PC-3 (cell line): ENCODE measurements around the gene ACVR1B. TPM values are rescaled to one million over a fixed set of nuclear protein-coding genes. Genes with fewer than 3 reads are reported as not detected.

Source experiments
- ATAC-seq: fragments of 200-7000 bp; cut with Tn5 transposase; 2 replicates; pipeline ENCODE4 v1.9.1; 2020; ENCODE audit warnings: mild to moderate bottlenecking, moderate library complexity
- BruUV-seq: library from RNA; stranded (reverse); fragments of 400-500 nt; replicated peaks from 2 replicates; lab custom pipeline; 2021; lab: Mats Ljungman, UMichigan
- CTCF ChIA-PET: fragments of 300-600 bp; sonication (Branson Sonifier 250); formaldehyde crosslinking; loops from one replicate; lab custom pipeline; 2022; ENCODE audit warnings: antibody characterized with exemption; lab: Charles Lee
- POLR2A ChIA-PET: fragments of 300-600 bp; sonication (Branson Sonifier 250); formaldehyde crosslinking; loops from one replicate; lab custom pipeline; 2022; ENCODE audit warnings: antibody characterized with exemption; ENCODE audit not compliant: unreplicated experiment; lab: Charles Lee
- DNase-seq: peaks from one replicate; pipeline ENCODE4 v3.0.0-alpha.2; 2015
- H2AFZ ChIP-seq: fragments of 300-600 bp; sonication (generic); 2 replicates; pipeline ENCODE4 v1.6.0; 2016; ENCODE audit warnings: antibody characterized with exemption, low read length
- H3F3A ChIP-seq: fragments of 300-600 bp; sonication (generic); one replicate; pipeline ENCODE4 v1.6.0; 2017; ENCODE audit warnings: antibody characterized with exemption, low read length, control low read depth, mild to moderate bottlenecking; ENCODE audit not compliant: unreplicated experiment
- H3K27ac ChIP-seq: fragments of 300-600 bp; sonication (generic); 2 replicates; pipeline ENCODE4 v1.5.1; 2016; ENCODE audit warnings: mild to moderate bottlenecking, low read length
- H3K27me3 ChIP-seq: fragments of 300-600 bp; sonication (generic); 2 replicates; pipeline ENCODE4 v1.6.1; 2016; ENCODE audit warnings: low read length, mixed read lengths
- H3K36me3 ChIP-seq: fragments of 300-600 bp; sonication (generic); 2 replicates; pipeline ENCODE4 v1.6.1; 2016; ENCODE audit warnings: low read depth, mixed run types, low read length, mixed read lengths
- H3K4me1 ChIP-seq: fragments of 300-600 bp; sonication (generic); 2 replicates; pipeline ENCODE4 v1.5.1; 2016; ENCODE audit warnings: low read length; ENCODE audit not compliant: insufficient read depth
- H3K4me2 ChIP-seq: fragments of 300-600 bp; sonication (generic); 2 replicates; pipeline ENCODE4 v1.6.0; 2016; ENCODE audit warnings: low read length
- H3K4me3 ChIP-seq: fragments of 300-600 bp; sonication (generic); 2 replicates; pipeline ENCODE4 v1.5.1; 2016; ENCODE audit warnings: mild to moderate bottlenecking, low read length, mixed read lengths
- H3K79me2 ChIP-seq: fragments of 300-600 bp; sonication (generic); 2 replicates; pipeline ENCODE4 v1.6.1; 2017; ENCODE audit warnings: low read length, mixed read lengths
- H3K9ac ChIP-seq: fragments of 300-600 bp; sonication (generic); 2 replicates; pipeline ENCODE4 v1.6.0; 2016; ENCODE audit warnings: mild to moderate bottlenecking, low read length
- H3K9me2 ChIP-seq: fragments of 300-600 bp; sonication (generic); replicated peaks from 2 replicates; pipeline ENCODE4 v1.6.1; 2016; ENCODE audit warnings: mixed run types, low read length, mixed read lengths
- H3K9me3 ChIP-seq: fragments of 300-600 bp; sonication (generic); 2 replicates; pipeline ENCODE4 v1.6.1; 2016; ENCODE audit warnings: low read length, mixed read lengths
- H4K20me1 ChIP-seq: fragments of 300-600 bp; sonication (generic); 2 replicates; pipeline ENCODE4 v1.6.1; 2016; ENCODE audit warnings: low read length, mixed read lengths
- CTCF ChIP-seq: fragments of 300-600 bp; sonication (generic); conservative IDR thresholded peaks from 2 replicates; pipeline ENCODE4 v1.5.1; 2017; ENCODE audit warnings: antibody characterized with exemption, low read depth, mild to moderate bottlenecking, low read length
- EZH2 ChIP-seq: fragments of 300-600 bp; sonication (generic); IDR thresholded peaks from one replicate; pipeline ENCODE4 v1.6.1; 2017; ENCODE audit warnings: antibody characterized with exemption, mild to moderate bottlenecking, low read length; ENCODE audit not compliant: unreplicated experiment
- EZH2phosphoT487 ChIP-seq: fragments of 300-600 bp; sonication (generic); IDR thresholded peaks from 2 replicates; pipeline ENCODE4 v1.6.1; 2018; ENCODE audit warnings: mild to moderate bottlenecking, antibody characterized with exemption, low read length, borderline replicate concordance
- intact Hi-C: fragments of 100-400 bp; cut with micrococcal nuclease; formaldehyde crosslinking; loops from 2 replicates; pipeline ENCODE4 v1.9.0; 2023
- total RNA-seq: library from RNA; depleted of rRNA; stranded (reverse); fragments of >200 nt; gene quantifications from 2 replicates; pipeline ENCODE4 v1.2.3, GENCODE V29; 2014

Gene ACVR1B
- total RNA-seq, 1 experiment from 2014 or later, result 9.8 TPM

- intact Hi-C loops, result no loop called here
- TF ChIP-seq EZH2phosphoT487 (no peak), CTCF (no peak), EZH2 (no peak)
- peak overlapping the region; percentile 94 for H3K4me2 ChIP-seq
- no peaks in the 10 kb centered on the region for H3K9me3 ChIP-seq
- peak overlapping the region; percentile 67 for H3K9ac ChIP-seq
- ATAC-seq (no peak), DNase-seq (no peak)
- peaks cover 27% of the 10 kb centered on the region for H3K4me1 ChIP-seq
- peak overlapping the region; percentile 50 for H3K27ac ChIP-seq
- peaks cover 10% of the 10 kb centered on the region; the same call in 1 of the 2 replicates for H3K79me2 ChIP-seq
- H3K4me3 ChIP-seq, result peak overlapping the region; percentile 58
- no peaks in the 10 kb centered on the region for H3F3A ChIP-seq
- BruUV-seq, result TSS peak; percentile 99
- H4K20me1 ChIP-seq, result no peaks in the 10 kb centered on the region
- no peaks in the 10 kb centered on the region for H3K36me3 ChIP-seq
- ChIA-PET CTCF (interaction anchor here (0.6 to 1.0 kb wide), 4 partner anchors 10 to 294 kb away, joined by 3 to 4 read pairs (median 3); partner anchors contain the start of gene ATG101), POLR2A (no interaction called here)
- H2AFZ ChIP-seq, result peak overlapping the region; percentile 66
- no peaks in the 10 kb centered on the region for H3K9me2 ChIP-seq
- H3K27me3 ChIP-seq, result no peaks in the 10 kb centered on the region
Measured at GRCh38 chr12:52033446-52034140, 82.1 kb downstream of the ACVR1B start.

DNA sequence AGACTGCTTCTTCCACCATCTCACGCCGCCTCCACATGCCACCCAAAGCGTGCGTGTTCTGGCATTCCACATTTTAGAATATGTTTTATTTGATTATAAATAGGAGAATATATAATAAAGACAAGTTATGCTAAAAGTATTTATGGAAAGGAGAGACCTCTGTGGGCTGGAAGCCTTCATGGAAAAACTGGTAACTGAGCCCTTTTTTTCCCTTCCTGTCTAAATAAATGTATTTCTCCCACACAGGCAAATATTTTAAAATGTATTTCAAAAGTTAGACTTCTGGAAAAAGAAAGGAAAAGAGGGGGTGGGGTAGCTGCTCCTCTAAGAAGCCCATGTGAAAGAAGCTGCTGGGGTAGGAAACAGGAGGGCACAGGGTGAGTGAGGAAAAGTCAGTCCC, 83.7 kb downstream of the ACVR1B start:
- ChIA-PET POLR2A (no interaction called here), CTCF (no interaction called here)
- Histone ChIP-seq H3K4me1 (peaks cover 29% of the 10 kb centered on the region), H3K9ac (no peak overlapping the region), H2AFZ (no peak overlapping the region), H3K4me3 (no peak overlapping the region), H3K9me2 (no peaks in the 10 kb centered on the region), H3K27ac (no peak overlapping the region), H3K27me3 (no peaks in the 10 kb centered on the region), H3K9me3 (no peaks in the 10 kb centered on the region), H3K36me3 (no peaks in the 10 kb centered on the region), H3K79me2 (peaks cover 16% of the 10 kb centered on the region; the same call in 1 of the 2 replicates), H4K20me1 (no peaks in the 10 kb centered on the region), H3F3A (no peaks in the 10 kb centered on the region), H3K4me2 (no peak overlapping the region)
- DNase-seq (no peak), ATAC-seq (no peak)
- BruUV-seq, result no TSS peak
- intact Hi-C loops, result no loop called here
- TF ChIP-seq CTCF (no peak), EZH2phosphoT487 (no peak)

DNA sequence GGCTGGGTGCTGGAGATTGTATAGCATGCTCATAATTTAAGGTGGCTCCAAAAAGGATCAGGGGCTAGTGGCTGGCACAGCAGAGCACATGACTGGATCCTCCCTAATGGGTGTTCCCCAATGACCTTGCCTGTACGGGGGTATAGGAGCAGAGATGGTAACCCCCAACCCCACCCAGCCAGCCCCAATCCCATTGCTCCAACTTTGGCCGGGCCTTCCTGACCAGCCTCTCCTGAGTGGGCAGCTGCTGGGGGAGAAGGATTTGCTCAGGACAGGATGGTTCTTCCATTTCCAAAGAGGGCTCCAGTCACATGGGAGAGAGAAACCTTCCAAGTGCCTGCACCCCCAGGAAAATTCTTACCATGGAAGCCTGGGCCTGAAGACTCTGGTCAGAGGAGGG, 84.4 kb downstream of the ACVR1B start:
- no TSS peak for BruUV-seq
- Histone ChIP-seq H3K4me1 (peaks cover 29% of the 10 kb centered on the region), H3K4me3 (no peak overlapping the region; the same call in 1 of the 2 replicates), H3K27ac (peak overlapping the region; percentile 61), H3K9ac (peak overlapping the region; percentile 76), H3K9me2 (no peaks in the 10 kb centered on the region), H3K27me3 (no peaks in the 10 kb centered on the region), H3K4me2 (peak overlapping the region; percentile 86), H3K9me3 (no peaks in the 10 kb centered on the region), H2AFZ (no peak overlapping the region), H3F3A (no peaks in the 10 kb centered on the region), H4K20me1 (no peaks in the 10 kb centered on the region), H3K36me3 (no peaks in the 10 kb centered on the region), H3K79me2 (peaks cover 16% of the 10 kb centered on the region; the same call in 1 of the 2 replicates)
- intact Hi-C loops, result no loop called here
- ChIA-PET CTCF (no interaction called here), POLR2A (interaction anchor here (1.1 kb wide), 1 partner anchor 15 kb away, joined by 12 read pairs; the partner anchor contains the start of gene NR4A1)
- TF ChIP-seq EZH2, result no peak
- TF ChIP-seq CTCF, result no peak
- TF ChIP-seq EZH2phosphoT487, result no peak
- no peak for DNase-seq
- no peak for ATAC-seq
